Ishikawa (cell line): ENCODE results near the gene DNAH2.

Experiments used
- CEBPB ChIP-seq: IDR thresholded peaks from 2 replicates; pipeline ENCODE4 v1.6.1; 2012
- EP300 ChIP-seq: IDR thresholded peaks from 2 replicates; pipeline ENCODE4 v1.6.1; 2012; ENCODE audit warnings: borderline replicate concordance
- NFIC ChIP-seq: IDR thresholded peaks from 2 replicates; pipeline ENCODE4 v1.6.1; 2012
- REST ChIP-seq: IDR thresholded peaks from 2 replicates; pipeline ENCODE4 v1.6.1; 2012; ENCODE audit warnings: low read depth, mild to moderate bottlenecking
- TAF1 ChIP-seq: IDR thresholded peaks from 2 replicates; pipeline ENCODE4 v1.6.1; 2012; ENCODE audit warnings: low read depth, mild to moderate bottlenecking
- YY1 ChIP-seq: IDR thresholded peaks from 2 replicates; pipeline ENCODE4 v1.6.1; 2012; ENCODE audit warnings: low read depth

- TF ChIP-seq CEBPB (no peak), TAF1 (no peak), REST (no peak), YY1 (no peak), NFIC (no peak), EP300 (no peak)
Observed at GRCh38 chr17:7839190-7839875, 121.8 kb downstream of the DNAH2 start.
